HL-60 (cell line): ENCODE data around the gene COMP.

ENCODE experiments used
- DNase-seq, 2 experiments: peaks; one replicate each; pipeline ENCODE4 v3.0.0-alpha.2; 2010 to 2020; ENCODE audit warnings: low read depth in 1 of 2, low spot score in 1 of 2
- H3K27ac ChIP-seq: fragments of 250-450 bp; sonication (Bioruptor Pico); replicated peaks from 2 replicates; pipeline ENCODE4 v1.5.1; 2020; ENCODE audit warnings: mild to moderate bottlenecking, moderate library complexity
- H3K27me3 ChIP-seq: fragments of 250-450 bp; sonication (Bioruptor Pico); 2 replicates; pipeline ENCODE4 v1.5.1; 2021; ENCODE audit warnings: mild to moderate bottlenecking, moderate library complexity; ENCODE audit not compliant: insufficient read depth, poor library complexity, severe bottlenecking
- H3K4me3 ChIP-seq: replicated peaks from 2 replicates; pipeline ENCODE4 v1.5.1; 2011; ENCODE audit warnings: mild to moderate bottlenecking, control low read depth, low read length; ENCODE audit not compliant: insufficient read depth
- GABPA ChIP-seq: IDR thresholded peaks from 2 replicates; pipeline ENCODE4 v1.6.1; 2012; ENCODE audit warnings: low read depth
- POLR2AphosphoS5 ChIP-seq: IDR thresholded peaks from 2 replicates; pipeline ENCODE4 v1.6.1; 2012; ENCODE audit warnings: low read depth
- SPI1 ChIP-seq: IDR thresholded peaks from 2 replicates; pipeline ENCODE4 v1.6.1; 2012; ENCODE audit warnings: low read depth, mild to moderate bottlenecking, borderline replicate concordance
- TF ChIP-seq, protein P1 (sequence below): IDR thresholded peaks from 2 replicates; pipeline ENCODE4 v1.6.1; 2012; ENCODE audit warnings: low read depth; ENCODE audit not compliant: insufficient replicate concordance
- TF ChIP-seq, protein P2 (sequence below): IDR thresholded peaks from one replicate; pipeline ENCODE4 v1.5.1; 2011; ENCODE audit warnings: low read length, control low read depth, inconsistent platforms; ENCODE audit not compliant: insufficient read depth

The COMP gene

DNA sequence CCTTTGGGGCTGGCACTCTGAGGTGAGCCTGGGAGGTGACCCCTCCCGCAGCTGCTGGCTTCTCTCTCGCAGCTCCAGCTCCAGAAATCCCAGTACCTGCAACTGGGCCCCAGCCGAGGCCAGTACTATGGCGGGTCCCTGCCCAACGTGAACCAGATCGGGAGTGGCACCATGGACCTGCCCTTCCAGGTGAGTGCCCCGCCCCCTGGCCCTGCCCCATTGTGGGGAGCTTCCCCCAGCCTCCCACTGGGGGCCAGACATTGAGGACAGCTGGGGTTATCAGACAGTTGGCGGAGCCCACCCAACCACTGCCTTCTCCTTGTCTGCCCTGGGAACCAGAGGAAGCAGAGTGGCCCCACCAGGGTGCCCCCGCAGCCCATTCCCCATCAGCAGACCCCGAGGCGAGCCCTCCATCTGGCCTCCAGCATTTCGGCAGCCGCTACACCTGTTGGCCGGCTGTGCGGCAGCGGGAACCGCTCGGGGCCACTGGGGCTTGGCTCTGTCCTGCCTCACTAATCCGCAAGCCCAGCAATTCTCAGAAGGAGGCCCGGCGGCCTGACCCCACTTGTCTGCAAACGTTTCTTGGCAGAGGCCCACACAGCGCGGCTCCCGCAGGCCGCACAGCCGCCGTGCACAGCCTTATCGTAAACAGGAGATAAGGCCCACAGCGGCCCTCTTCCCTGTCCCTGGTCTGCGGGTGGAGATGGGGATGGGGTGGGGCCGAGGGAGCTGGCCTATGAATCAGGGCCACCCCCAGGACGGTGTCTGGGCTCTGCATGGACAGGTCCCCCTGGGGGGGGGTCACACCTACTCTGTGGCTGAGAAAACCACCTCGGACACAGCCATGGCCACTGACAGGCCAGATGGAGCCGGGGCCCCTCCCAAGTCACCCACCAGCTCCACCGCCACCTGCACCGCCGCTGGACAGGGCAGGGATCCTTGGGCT lies 48.0 kb downstream of the COMP start:
- H3K27me3 ChIP-seq, result no peaks in the 10 kb centered on the region
- no peak overlapping the region for H3K27ac ChIP-seq
- DNase-seq, result no peak
- no peak for TF ChIP-seq SPI1
- TF ChIP-seq POLR2AphosphoS5, result no peak
- TF ChIP-seq, protein P1, sequence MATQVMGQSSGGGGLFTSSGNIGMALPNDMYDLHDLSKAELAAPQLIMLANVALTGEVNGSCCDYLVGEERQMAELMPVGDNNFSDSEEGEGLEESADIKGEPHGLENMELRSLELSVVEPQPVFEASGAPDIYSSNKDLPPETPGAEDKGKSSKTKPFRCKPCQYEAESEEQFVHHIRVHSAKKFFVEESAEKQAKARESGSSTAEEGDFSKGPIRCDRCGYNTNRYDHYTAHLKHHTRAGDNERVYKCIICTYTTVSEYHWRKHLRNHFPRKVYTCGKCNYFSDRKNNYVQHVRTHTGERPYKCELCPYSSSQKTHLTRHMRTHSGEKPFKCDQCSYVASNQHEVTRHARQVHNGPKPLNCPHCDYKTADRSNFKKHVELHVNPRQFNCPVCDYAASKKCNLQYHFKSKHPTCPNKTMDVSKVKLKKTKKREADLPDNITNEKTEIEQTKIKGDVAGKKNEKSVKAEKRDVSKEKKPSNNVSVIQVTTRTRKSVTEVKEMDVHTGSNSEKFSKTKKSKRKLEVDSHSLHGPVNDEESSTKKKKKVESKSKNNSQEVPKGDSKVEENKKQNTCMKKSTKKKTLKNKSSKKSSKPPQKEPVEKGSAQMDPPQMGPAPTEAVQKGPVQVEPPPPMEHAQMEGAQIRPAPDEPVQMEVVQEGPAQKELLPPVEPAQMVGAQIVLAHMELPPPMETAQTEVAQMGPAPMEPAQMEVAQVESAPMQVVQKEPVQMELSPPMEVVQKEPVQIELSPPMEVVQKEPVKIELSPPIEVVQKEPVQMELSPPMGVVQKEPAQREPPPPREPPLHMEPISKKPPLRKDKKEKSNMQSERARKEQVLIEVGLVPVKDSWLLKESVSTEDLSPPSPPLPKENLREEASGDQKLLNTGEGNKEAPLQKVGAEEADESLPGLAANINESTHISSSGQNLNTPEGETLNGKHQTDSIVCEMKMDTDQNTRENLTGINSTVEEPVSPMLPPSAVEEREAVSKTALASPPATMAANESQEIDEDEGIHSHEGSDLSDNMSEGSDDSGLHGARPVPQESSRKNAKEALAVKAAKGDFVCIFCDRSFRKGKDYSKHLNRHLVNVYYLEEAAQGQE, result no peak
- no peak for TF ChIP-seq GABPA
- TF ChIP-seq, protein P2, sequence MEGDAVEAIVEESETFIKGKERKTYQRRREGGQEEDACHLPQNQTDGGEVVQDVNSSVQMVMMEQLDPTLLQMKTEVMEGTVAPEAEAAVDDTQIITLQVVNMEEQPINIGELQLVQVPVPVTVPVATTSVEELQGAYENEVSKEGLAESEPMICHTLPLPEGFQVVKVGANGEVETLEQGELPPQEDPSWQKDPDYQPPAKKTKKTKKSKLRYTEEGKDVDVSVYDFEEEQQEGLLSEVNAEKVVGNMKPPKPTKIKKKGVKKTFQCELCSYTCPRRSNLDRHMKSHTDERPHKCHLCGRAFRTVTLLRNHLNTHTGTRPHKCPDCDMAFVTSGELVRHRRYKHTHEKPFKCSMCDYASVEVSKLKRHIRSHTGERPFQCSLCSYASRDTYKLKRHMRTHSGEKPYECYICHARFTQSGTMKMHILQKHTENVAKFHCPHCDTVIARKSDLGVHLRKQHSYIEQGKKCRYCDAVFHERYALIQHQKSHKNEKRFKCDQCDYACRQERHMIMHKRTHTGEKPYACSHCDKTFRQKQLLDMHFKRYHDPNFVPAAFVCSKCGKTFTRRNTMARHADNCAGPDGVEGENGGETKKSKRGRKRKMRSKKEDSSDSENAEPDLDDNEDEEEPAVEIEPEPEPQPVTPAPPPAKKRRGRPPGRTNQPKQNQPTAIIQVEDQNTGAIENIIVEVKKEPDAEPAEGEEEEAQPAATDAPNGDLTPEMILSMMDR, result no peak
- H3K4me3 ChIP-seq, result no peak overlapping the region

DNA sequence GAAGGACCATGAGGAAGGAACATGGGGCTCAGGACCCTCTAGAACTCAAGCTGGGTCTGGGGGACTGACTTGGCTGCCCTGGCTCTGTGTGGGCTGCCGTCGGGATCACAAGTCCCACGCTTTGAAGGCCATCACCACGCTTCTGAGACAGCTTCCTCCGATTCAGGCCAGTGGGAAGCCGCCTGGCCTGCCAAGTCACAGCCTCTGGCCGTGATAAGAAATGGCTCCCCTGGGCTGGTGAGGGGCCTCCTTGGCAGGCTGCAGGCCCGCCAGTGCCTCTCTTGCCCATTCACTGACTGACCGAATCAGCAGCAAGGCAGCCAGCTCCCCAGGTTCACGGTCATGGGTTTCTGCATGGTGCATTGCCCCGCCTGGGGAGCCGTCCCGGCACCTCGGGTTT lies 48.8 kb downstream of the COMP start:
- Histone ChIP-seq H3K27ac (no peak overlapping the region), H3K4me3 (no peak overlapping the region), H3K27me3 (no peaks in the 10 kb centered on the region)
- DNase-seq, result no peak
- TF ChIP-seq, protein P1, result no peak
- TF ChIP-seq GABPA (no peak), SPI1 (no peak)
- TF ChIP-seq, protein P2, result no peak

DNA sequence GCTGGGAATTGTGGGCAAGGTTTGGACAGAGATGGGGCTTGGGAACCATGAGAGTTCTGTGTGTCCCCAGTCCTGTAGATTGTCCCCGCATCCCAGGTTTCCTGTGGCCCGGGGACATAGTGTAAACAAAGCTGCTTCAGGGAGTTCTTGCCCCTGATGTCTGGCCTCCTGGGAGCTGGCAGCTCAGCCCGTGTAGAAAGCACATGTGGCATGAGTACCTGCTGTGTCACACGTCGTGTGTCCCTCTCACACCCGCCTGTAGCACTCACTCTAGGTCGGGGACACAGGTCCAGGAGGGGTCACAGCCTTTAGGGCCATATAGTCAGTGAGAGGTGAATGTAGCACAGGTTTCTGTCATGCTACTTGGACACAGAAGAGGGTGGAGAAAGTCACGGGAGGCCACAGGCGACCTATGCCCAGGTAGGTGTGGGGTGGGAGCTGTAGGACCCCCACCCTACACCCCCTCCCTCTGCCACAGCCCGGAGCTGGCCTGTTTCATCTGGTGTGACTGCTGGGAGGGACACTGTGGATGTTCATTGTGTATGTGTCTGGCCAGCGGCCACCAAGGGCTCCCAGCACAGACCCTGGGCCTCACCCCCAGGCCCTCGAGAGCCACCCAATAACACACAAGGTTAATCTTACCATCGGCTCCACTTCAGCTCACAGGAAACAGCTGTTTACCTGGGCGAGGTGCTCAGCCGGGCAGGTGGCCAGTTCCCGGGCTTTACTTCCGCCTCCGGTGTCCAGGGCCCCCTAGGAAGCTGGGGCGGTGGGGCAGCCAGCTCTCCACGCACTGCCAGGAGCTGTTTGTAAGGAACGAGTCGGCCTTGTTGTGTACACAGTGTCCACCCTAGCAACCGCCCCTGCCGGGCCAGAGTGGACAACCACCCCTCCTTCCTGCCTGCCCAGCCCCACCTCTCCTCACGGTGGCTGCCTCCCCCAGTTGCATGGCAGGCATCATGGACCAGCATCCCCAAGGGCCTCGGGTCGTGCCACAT lies 49.7 kb downstream of the COMP start:
- Histone ChIP-seq H3K27ac (no peak overlapping the region), H3K27me3 (no peaks in the 10 kb centered on the region), H3K4me3 (no peak overlapping the region)
- TF ChIP-seq, protein P2, result no peak
- TF ChIP-seq GABPA (no peak), POLR2AphosphoS5 (no peak), SPI1 (no peak)
- TF ChIP-seq, protein P1, result no peak
- no peak for DNase-seq
